Hepatocyte (in vitro differentiated cells): Measurements from ENCODE around the gene SSPN.

Source experiments
- CTCF ChIP-seq: fragments of 200-600 bp; sonication (generic); IDR thresholded peaks from 2 replicates; pipeline ENCODE4 v1.5.1; 2016; ENCODE audit warnings: antibody characterized with exemption, mild to moderate bottlenecking; ENCODE audit not compliant: poor library complexity
- EZH2 ChIP-seq: fragments of 200-600 bp; sonication (generic); IDR thresholded peaks from 2 replicates; pipeline ENCODE4 v1.6.1; 2016; ENCODE audit warnings: antibody characterized with exemption, mild to moderate bottlenecking, borderline replicate concordance

- TF ChIP-seq CTCF, result no peak
- TF ChIP-seq EZH2, result no peak
Observed at GRCh38 chr12:26195250-26195640, at the start of gene SSPN.
